ENCODE results near the gene C13orf46. TPM values are rescaled to one million over a fixed set of nuclear protein-coding genes. Genes with fewer than 3 reads are reported as not detected.
"Not testable (repeated sequence)": the region's sequence is repeated elsewhere in the genome, so short reads cannot be mapped to it uniquely, and the experiment has no call there.

Gene C13orf46
- total RNA-seq, 4 donors from 2014 or later, result not detected

GRCh38 chr13:113915012-113915763 is 58.7 kb downstream of the C13orf46 start:
- H3K4me1 ChIP-seq, result no peaks in the 10 kb centered on the region
- 47 to 49% methylated on average over 13 to 16 of the region's 21 CpGs for WGBS, 2 donors
- no peak for DNase-seq
- intact Hi-C loops (cut with DNase I), result no loop called here
- H3K27me3 ChIP-seq, result peaks cover 0 to 59% (median 2%) of the 10 kb centered on the region in 4 donors
- H3K27ac ChIP-seq, result peak overlapping the region in 2 of 4 donors; percentile 25 to 74
- no peak overlapping the region for H3K4me3 ChIP-seq
- no peaks in the 10 kb centered on the region for H3K9me3 ChIP-seq
- TF ChIP-seq, protein P1, sequence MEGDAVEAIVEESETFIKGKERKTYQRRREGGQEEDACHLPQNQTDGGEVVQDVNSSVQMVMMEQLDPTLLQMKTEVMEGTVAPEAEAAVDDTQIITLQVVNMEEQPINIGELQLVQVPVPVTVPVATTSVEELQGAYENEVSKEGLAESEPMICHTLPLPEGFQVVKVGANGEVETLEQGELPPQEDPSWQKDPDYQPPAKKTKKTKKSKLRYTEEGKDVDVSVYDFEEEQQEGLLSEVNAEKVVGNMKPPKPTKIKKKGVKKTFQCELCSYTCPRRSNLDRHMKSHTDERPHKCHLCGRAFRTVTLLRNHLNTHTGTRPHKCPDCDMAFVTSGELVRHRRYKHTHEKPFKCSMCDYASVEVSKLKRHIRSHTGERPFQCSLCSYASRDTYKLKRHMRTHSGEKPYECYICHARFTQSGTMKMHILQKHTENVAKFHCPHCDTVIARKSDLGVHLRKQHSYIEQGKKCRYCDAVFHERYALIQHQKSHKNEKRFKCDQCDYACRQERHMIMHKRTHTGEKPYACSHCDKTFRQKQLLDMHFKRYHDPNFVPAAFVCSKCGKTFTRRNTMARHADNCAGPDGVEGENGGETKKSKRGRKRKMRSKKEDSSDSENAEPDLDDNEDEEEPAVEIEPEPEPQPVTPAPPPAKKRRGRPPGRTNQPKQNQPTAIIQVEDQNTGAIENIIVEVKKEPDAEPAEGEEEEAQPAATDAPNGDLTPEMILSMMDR (IDR thresholded peaks at IDR 0.05), result no peak
- no peak for TF ChIP-seq POLR2A (IDR thresholded peaks at IDR 0.05)
- no peaks in the 10 kb centered on the region for H3K36me3 ChIP-seq

- Histone ChIP-seq H3K9me3 (no peaks in the 10 kb centered on the region), H3K27ac (no peak overlapping the region), H3K4me1 (no peaks in the 10 kb centered on the region), H3K27me3 (peaks cover 0 to 59% (median 2%) of the 10 kb centered on the region in 4 donors), H3K4me3 (no peak overlapping the region), H3K36me3 (no peaks in the 10 kb centered on the region)
- intact Hi-C loops (cut with DNase I), result no loop called here
- DNase-seq, result no peak
- 74 to 79% methylated on average over 19 to 20 of the region's 24 CpGs for WGBS, 2 donors
- TF ChIP-seq POLR2A (IDR thresholded peaks at IDR 0.05), result no peak
- TF ChIP-seq, protein P1 (IDR thresholded peaks at IDR 0.05), result no peak
These were observed 59.4 kb downstream of the C13orf46 start for GRCh38 chr13:113914333-113915011.

DNA sequence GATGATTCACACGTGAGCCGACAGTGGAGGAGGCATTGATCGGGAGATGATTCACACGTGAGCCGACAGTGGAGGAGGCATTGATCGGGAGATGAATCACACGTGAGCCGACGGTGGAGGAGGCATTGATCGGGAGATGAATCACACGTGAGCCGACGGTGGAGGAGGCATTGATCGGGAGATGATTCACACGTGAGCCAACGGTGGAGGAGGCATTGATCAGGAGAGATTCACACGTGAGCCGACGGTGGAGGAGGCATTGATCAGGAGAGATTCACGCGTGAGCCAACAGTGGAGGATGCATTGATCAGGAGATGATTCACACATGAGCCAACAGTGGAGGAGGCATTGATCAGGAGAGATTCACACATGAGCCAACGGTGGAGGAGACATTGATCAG is 60.0 kb downstream of the C13orf46 start:
- WGBS, 2 donors, result 53 to 68% methylated on average over 22 of the region's 22 CpGs

DNA sequence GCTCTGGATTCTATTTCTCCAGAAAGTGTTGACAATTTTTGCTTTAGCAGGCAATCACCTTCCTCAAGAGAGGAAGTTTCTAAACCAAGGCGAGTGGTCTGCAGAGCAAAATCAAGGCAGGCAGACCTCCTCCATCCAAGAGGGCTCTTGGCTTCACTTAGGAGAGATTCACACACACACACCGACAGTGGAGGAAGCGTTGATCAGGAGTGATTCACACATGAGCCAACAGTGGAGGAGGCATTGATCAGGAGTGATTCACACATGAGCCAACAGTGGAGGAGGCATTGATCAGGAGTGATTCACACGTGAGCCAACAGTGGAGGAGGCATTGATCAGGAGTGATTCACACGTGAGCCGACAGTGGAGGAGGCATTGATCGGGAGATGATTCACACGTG is 60.5 kb downstream of the C13orf46 start:
- intact Hi-C loops (cut with DNase I); H3K36me3 ChIP-seq; H3K9me3 ChIP-seq; H3K27ac ChIP-seq; DNase-seq; H3K4me3 ChIP-seq; H3K4me1 ChIP-seq: not testable (repeated sequence)
- WGBS, 2 donors, result 37 to 45% methylated on average over 6 to 8 of the region's 8 CpGs
- peaks cover 0 to 56% (median 2%) of the 10 kb centered on the region in 4 donors for H3K27me3 ChIP-seq

More for the DNA sequence above, 60.0 kb downstream of the C13orf46 start:
- DNase-seq; intact Hi-C loops (cut with DNase I); H3K4me3 ChIP-seq; H3K4me1 ChIP-seq; H3K36me3 ChIP-seq; H3K27ac ChIP-seq; H3K9me3 ChIP-seq: not testable (repeated sequence)
- peaks cover 0 to 59% (median 2%) of the 10 kb centered on the region in 4 donors for H3K27me3 ChIP-seq

- intact Hi-C loops (cut with DNase I), result no loop called here
- Histone ChIP-seq H3K4me3 (no peak overlapping the region), H3K27ac (no peak overlapping the region), H3K9me3 (no peaks in the 10 kb centered on the region), H3K36me3 (no peaks in the 10 kb centered on the region), H3K4me1 (peaks cover 0 to 7% (median 0%) of the 10 kb centered on the region in 3 donors), H3K27me3 (peaks cover 0 to 54% (median 2%) of the 10 kb centered on the region in 4 donors)
- no peak for DNase-seq
- no peak for TF ChIP-seq POLR2A (IDR thresholded peaks at IDR 0.05)
- TF ChIP-seq, protein P1 (IDR thresholded peaks at IDR 0.05), result no peak
- WGBS, 2 donors, result 54 to 60% methylated on average over 3 of the region's 3 CpGs
These were observed 61.3 kb downstream of the C13orf46 start for GRCh38 chr13:113912596-113912995.

Measured in esophagus squamous epithelium (tissue), 5 donors.